IgD-negative memory B cell (primary cell): ENCODE measurements around the gene ENPP6. TPM values are rescaled to one million over a fixed set of nuclear protein-coding genes. Genes with fewer than 3 reads are reported as not detected.

ENCODE experiments used
- H3K27ac Mint-ChIP-seq, 3 donors: one replicate each; pipeline ENCODE4 v1.8.0; 2020 to 2022; ENCODE audit warnings: mild to moderate bottlenecking in 3 of 3, mixed read lengths in 3 of 3, moderate library complexity in 1 of 3
- H3K27me3 Mint-ChIP-seq: one replicate; pipeline ENCODE4 v1.8.0; 2021; ENCODE audit warnings: mixed read lengths
- H3K36me3 Mint-ChIP-seq: one replicate; pipeline ENCODE4 v1.8.0; 2020; ENCODE audit warnings: mild to moderate bottlenecking, mixed read lengths
- H3K4me1 Mint-ChIP-seq, 3 donors: one replicate each; pipeline ENCODE4 v1.8.0; 2020 to 2022; ENCODE audit warnings: mixed read lengths in 3 of 3, mild to moderate bottlenecking in 1 of 3
- H3K4me3 Mint-ChIP-seq, 4 donors: one replicate each; pipeline ENCODE4 v1.8.0; 2020 to 2022; ENCODE audit warnings: mild to moderate bottlenecking in 4 of 4, mixed read lengths in 4 of 4, moderate library complexity in 3 of 4
- H3K9me3 Mint-ChIP-seq, 3 donors: one replicate each; pipeline ENCODE4 v1.8.0; 2020 to 2021; ENCODE audit warnings: mixed read lengths in 3 of 3, mild to moderate bottlenecking in 1 of 3
- polyA plus RNA-seq: library from polyadenylated mRNA; unstranded; fragments of 300-500 nt; fragmentation: Illumina TruSeq; gene quantifications from one replicate; pipeline ENCODE4 v1.2.3, GENCODE V29; 2021

Gene ENPP6
- polyA plus RNA-seq, 1 donor from 2014 or later = not detected

DNA sequence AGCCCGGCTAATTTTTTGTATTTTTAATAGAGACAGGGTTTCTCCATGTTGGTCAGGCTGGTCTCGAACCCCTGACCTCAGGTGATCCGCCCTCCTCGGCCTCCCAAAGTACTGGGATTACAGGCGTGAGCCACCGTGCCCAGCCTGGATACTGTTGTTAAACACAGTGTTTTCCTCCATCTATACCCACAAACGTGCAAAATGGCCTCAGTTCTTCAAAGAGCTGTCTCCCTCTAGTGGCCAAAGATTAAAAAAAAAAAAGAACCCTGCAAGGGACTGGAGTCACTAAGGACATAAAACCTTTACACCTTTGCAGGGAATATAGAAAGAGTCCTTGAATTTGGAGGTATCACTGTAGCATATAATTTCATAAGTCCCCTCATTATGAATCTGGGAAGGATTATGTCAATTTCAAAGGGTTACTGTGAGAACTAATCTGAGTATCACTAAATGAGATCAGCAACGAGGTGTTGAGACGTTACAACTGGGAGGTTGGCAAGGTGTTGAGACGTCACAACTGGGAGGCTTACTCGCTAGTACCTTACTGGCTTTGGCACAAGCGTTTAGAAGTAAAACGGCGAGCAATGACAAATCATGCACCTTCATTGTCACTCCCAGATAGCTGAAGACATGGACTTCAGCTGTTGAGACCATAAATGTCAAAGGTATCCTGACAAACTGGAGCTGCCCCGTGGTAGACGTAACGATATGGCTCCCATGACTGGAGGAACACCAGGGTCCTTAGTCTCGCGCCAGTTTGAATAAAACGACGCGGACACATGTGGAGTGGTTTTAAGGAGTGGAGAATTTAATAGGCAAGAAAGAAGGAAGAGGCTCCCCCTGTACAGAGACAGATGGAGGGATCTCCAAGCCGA lies 33.4 kb upstream of the ENPP6 start:
- H3K27me3 Mint-ChIP-seq = no peaks in the 10 kb centered on the region
- H3K27ac Mint-ChIP-seq = no peak overlapping the region
- peaks cover 0 to 4% (median 3%) of the 10 kb centered on the region in 3 donors for H3K4me1 Mint-ChIP-seq
- peaks cover 0 to 4% (median 0%) of the 10 kb centered on the region in 3 donors for H3K9me3 Mint-ChIP-seq
- no peaks in the 10 kb centered on the region for H3K36me3 Mint-ChIP-seq
- no peak overlapping the region for H3K4me3 Mint-ChIP-seq

DNA sequence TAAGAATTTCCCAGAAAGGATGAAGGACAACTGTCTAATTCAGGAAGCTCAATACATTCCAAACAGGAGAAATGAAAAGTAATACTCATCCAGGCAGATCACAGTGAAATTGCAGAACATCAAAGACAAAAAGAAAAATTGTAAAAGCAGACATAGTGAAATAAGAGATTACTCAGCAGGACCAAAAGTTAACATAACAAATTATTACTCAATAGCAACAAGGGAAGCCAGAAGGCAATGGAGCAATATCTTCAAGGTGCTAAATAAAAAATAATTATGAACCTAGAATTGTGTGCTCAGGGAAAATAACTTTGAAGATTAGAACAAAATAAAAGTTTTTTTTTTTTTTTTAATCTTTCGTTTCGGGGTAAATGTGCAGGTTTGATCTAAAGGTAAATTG lies 30.5 kb upstream of the ENPP6 start:
- Mint-ChIP-seq H3K4me3 (no peak overlapping the region), H3K27me3 (peaks cover 1% of the 10 kb centered on the region), H3K4me1 (peaks cover 0 to 4% (median 3%) of the 10 kb centered on the region in 3 donors), H3K27ac (no peak overlapping the region), H3K36me3 (no peaks in the 10 kb centered on the region), H3K9me3 (no peaks in the 10 kb centered on the region)

DNA sequence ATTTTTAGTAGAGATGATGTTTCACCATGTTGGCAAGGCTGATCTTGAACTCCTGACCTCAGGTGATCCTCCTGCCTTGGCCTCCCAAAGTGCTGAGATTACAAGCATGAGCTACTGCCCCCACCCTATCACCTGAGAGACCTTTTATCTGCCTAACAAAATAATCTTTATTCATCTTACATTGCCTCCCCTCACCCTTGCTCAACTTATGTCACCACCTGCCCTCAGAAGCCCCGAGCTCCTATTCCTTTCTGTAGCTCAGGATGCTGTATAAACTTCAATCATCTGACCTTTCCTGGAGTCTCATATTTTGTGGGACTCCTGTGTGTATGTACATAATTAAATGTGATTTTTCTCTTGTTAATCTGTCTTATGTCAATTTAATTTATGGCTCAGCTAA lies 29.7 kb upstream of the ENPP6 start:
- no peak overlapping the region for H3K27ac Mint-ChIP-seq
- no peaks in the 10 kb centered on the region for H3K9me3 Mint-ChIP-seq
- no peaks in the 10 kb centered on the region for H3K36me3 Mint-ChIP-seq
- H3K4me1 Mint-ChIP-seq = peaks cover 0 to 4% (median 3%) of the 10 kb centered on the region in 3 donors
- peaks cover 4% of the 10 kb centered on the region for H3K27me3 Mint-ChIP-seq
- no peak overlapping the region for H3K4me3 Mint-ChIP-seq

DNA sequence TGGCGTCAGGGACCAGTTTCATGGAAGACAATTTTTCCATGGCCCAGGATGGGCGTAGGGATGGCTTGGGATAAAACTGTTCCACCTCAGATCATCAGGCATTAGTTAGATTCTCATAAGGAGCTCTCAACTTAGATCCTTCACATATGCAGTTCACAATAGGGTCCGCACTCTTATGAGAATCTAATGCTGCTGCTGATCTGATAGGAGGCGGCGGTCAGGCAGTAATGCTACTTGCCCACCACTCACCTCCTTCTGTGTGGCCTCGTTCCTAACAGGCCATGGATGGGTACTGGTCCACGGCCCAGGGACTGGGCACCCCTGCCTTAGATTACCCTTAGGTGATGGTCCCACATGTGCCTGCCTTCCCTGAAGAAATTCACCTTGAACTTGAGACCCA lies 28.8 kb upstream of the ENPP6 start:
- H3K9me3 Mint-ChIP-seq = no peaks in the 10 kb centered on the region
- no peak overlapping the region for H3K27ac Mint-ChIP-seq
- H3K4me3 Mint-ChIP-seq = no peak overlapping the region
- peaks cover 4% of the 10 kb centered on the region for H3K27me3 Mint-ChIP-seq
- peaks cover 0 to 4% (median 3%) of the 10 kb centered on the region in 3 donors for H3K4me1 Mint-ChIP-seq
- H3K36me3 Mint-ChIP-seq = no peaks in the 10 kb centered on the region

DNA sequence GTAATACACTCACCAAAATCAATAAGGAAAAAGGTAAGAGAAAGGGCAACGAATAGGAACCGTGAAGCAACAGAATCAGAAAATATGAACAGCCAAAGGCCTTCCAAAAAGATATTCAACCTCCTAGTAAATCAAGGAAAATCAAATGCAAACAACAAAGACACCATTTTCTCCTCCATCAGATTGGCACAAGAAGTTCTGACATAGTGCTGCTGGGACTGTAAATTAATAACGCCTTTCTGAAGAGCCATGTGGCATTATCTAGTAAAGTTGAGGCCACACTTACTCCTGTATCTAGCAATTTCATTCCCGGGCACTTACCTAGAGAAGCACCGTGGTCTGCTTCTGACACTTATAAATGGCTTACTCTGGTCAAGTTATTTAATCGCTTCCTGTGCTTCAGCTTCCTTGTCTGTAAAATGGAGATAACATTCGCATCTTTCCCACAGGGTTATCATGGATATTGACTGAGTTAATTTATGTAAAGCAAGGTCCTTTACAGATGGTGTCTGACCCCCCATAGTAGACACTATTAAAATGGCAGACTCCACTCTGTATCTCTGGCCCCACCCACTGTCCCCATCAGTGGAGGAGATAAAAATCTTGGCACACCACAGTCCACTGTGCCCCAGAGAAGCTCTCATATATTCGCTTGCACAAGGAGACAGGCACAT lies 20.5 kb upstream of the ENPP6 start:
- H3K4me1 Mint-ChIP-seq = peaks cover 0 to 2% (median 0%) of the 10 kb centered on the region in 3 donors
- no peak overlapping the region for H3K4me3 Mint-ChIP-seq
- H3K27ac Mint-ChIP-seq = no peak overlapping the region
- H3K27me3 Mint-ChIP-seq = peaks cover 3% of the 10 kb centered on the region
- peaks cover 1% of the 10 kb centered on the region for H3K36me3 Mint-ChIP-seq
- no peaks in the 10 kb centered on the region for H3K9me3 Mint-ChIP-seq

DNA sequence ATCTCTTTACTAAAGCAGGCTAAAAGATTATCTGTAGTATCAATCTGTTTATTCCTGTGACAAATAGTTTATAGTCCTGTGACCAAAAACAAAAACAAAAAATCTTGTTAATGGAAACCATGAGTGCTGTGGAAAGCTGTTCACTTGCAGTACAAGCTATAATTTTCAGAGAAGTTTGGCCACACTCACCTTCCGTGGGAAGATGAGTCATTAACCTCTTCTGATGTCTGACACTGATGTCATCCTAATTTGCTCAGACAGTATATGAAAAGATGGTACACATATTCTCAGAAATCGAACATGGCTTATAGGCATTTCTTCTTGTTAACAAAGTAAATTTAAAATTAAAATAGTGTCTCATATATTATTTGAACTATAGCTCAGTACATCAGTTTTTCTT lies 19.9 kb upstream of the ENPP6 start:
- Mint-ChIP-seq H3K9me3 (no peaks in the 10 kb centered on the region), H3K4me3 (no peak overlapping the region), H3K36me3 (peaks cover 1% of the 10 kb centered on the region), H3K27ac (no peak overlapping the region), H3K4me1 (peaks cover 0 to 2% (median 0%) of the 10 kb centered on the region in 3 donors), H3K27me3 (peaks cover 1% of the 10 kb centered on the region)

DNA sequence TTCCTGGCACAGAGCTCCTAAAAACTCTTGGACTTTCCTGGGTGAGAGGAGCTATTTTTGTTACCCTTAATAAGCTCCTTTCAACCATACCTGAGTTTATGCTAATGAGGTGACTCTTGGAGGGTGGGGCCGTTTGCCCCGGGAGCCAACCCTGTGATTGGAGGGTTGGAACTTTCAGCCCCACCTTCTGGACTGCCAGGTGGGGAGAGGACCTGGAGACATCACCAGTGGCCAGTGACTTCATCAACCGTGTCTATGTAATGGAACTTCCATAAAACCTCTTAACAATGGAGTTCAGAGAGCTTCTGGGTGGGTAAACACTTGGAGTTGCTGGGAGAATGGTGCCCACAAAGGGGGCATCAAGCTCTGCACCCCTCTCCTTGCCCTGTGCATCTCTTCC lies 17.9 kb upstream of the ENPP6 start:
- Mint-ChIP-seq H3K27me3 (peaks cover 1% of the 10 kb centered on the region), H3K9me3 (no peaks in the 10 kb centered on the region), H3K36me3 (peaks cover 1% of the 10 kb centered on the region), H3K27ac (no peak overlapping the region), H3K4me1 (peaks cover 0 to 2% (median 0%) of the 10 kb centered on the region in 3 donors), H3K4me3 (no peak overlapping the region)

DNA sequence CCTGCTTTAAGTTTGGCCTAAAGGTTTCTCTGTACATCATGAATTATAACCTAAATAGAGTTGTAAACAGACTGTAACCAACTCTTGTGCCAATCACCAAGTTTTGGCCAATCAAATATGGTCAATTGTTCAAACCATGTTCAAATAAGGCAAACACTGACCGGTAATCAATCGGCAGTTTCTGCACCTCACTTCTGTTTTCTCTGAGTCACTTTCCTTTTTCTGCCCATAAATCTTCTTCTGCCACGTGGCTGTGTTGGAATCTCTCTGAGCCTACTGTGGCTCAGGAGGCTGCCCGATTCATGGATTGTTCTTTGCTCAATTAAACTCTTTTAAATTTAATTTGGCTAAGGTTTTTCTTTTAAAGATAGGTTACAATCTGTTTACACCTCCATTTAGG lies 16.5 kb upstream of the ENPP6 start:
- peaks cover 1% of the 10 kb centered on the region for H3K36me3 Mint-ChIP-seq
- no peak overlapping the region for H3K27ac Mint-ChIP-seq
- H3K4me3 Mint-ChIP-seq = no peak overlapping the region
- H3K4me1 Mint-ChIP-seq = peaks cover 2 to 3% (median 2%) of the 10 kb centered on the region in 3 donors
- H3K9me3 Mint-ChIP-seq = no peaks in the 10 kb centered on the region
- H3K27me3 Mint-ChIP-seq = peaks cover 11% of the 10 kb centered on the region

DNA sequence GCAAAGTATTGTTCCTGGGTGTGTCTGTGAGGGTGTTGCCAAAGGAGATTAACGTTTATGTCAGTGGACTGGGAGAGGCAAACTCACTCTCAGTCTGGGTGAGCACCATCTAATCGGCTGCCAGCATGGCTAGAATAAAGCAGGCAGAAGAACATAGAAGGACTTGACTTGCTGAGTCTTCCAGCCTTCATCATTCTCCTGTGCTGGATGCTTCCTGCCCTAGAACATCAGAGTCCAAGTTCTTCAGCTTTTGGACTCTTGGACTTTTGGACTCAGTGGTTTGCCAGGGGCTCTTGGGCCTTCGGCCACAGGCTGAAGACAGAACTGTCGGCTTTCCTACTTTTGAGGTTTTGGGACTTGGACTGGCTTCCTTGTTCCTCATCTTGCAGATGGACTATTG lies 15.3 kb upstream of the ENPP6 start:
- Mint-ChIP-seq H3K4me3 (no peak overlapping the region), H3K4me1 (peaks cover 2 to 3% (median 2%) of the 10 kb centered on the region in 3 donors), H3K36me3 (peaks cover 4% of the 10 kb centered on the region), H3K9me3 (peaks cover 0 to 2% (median 0%) of the 10 kb centered on the region in 3 donors), H3K27ac (no peak overlapping the region), H3K27me3 (peaks cover 20% of the 10 kb centered on the region)

DNA sequence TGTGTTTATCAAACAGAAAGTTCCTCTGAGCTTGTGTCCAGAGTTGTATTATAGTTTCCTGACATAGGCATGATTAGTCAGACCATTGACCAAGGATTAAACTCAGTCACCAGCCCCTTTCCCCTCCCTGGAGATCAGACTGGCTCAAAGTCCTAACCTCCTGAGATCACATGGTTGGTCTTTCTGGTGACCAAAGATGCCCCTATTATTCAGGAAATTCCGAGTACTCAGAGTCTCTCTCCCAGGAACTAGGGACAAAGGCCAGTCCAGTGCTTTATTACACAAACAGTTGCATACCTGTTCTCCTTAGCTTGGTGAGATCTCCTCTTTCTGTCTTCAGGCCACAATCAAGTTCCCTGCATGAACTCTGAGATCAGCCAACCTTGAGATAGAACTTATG lies 14.5 kb upstream of the ENPP6 start:
- Mint-ChIP-seq H3K27me3 (peaks cover 25% of the 10 kb centered on the region), H3K9me3 (peaks cover 0 to 2% (median 0%) of the 10 kb centered on the region in 3 donors), H3K36me3 (peaks cover 4% of the 10 kb centered on the region), H3K27ac (no peak overlapping the region), H3K4me3 (no peak overlapping the region), H3K4me1 (peaks cover 0 to 3% (median 2%) of the 10 kb centered on the region in 3 donors)

DNA sequence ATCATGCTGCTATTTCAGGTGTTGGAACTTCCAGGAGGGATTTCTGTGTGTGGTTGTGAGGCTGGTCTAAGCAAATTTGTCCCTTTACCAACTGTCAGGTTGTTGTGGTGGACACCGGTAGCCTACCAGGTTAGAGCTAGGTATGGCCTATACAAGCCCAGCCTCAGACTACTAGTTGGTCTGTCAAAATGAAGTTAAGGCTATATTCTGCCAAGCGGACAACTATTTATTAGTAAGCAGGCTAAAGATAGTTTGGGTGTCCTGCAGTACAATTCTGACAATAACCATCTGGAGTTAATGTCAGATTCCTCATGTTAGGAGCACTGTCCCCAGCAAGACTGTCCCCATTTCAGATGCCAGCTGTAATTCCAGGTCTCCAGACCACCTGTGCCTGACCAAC lies 13.9 kb upstream of the ENPP6 start:
- Mint-ChIP-seq H3K27me3 (peaks cover 29% of the 10 kb centered on the region), H3K36me3 (peaks cover 4% of the 10 kb centered on the region), H3K4me3 (no peak overlapping the region), H3K27ac (no peak overlapping the region), H3K4me1 (peaks cover 0 to 3% (median 2%) of the 10 kb centered on the region in 3 donors), H3K9me3 (peaks cover 0 to 2% (median 0%) of the 10 kb centered on the region in 3 donors)

DNA sequence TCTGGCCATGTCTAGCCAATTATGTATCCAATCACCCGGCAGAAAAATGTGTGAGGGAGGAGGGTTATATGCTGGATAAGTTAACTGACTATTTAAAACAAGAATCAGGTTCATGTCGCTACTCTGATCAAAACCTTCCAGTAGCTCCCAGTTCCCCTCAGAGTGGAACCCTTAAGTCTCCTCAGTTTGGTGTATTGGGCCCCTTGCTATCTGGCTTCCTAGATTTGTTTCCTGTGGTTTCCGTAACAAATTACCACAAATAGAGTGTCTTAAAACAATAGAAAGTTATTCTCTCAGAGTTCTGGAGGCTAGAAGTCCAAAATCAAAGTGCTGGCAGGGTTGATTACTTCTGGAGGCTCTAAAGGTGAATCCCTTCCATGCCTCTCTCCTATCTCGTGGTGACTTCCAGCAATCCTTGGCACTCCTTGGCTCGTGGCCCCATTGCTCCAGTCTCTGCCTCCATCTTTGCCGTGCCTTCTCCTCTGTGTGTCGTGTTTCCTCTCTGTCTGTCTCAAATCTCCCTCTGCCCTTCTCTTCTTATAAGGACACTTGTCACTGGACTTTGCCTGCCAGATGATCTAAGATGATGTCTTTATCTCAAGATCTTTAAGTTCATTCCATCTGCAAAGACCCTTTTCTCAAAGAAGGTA lies 10.5 kb upstream of the ENPP6 start:
- H3K27me3 Mint-ChIP-seq = peaks cover 34% of the 10 kb centered on the region
- H3K9me3 Mint-ChIP-seq = peaks cover 2 to 12% (median 5%) of the 10 kb centered on the region in 3 donors
- H3K36me3 Mint-ChIP-seq = peaks cover 8% of the 10 kb centered on the region
- H3K4me1 Mint-ChIP-seq = peaks cover 0 to 3% (median 2%) of the 10 kb centered on the region in 3 donors
- H3K27ac Mint-ChIP-seq = no peak overlapping the region
- no peak overlapping the region for H3K4me3 Mint-ChIP-seq

DNA sequence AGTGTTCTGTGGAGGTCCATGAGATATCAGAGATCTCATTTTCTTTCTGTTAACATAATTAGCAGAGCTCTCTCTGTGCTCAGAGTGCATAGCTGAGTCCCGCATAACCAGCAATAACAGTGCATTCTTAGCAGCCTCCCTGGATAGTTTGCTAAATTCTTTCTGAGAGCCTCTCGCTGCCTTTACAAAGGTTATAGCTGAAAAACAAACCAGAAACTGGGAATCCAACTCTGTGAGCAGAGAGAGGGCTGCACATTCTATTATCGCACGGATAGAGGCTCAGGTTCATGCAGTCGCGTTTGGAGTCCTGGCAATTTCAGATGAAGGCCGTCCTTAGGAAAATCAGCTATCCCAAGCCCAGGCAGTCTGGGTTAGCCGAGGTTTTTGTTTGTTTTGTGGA lies 1.2 kb downstream of the ENPP6 start:
- no peak overlapping the region for H3K4me3 Mint-ChIP-seq
- H3K36me3 Mint-ChIP-seq = peaks cover 2% of the 10 kb centered on the region
- H3K4me1 Mint-ChIP-seq = no peaks in the 10 kb centered on the region
- peaks cover 6% of the 10 kb centered on the region for H3K27me3 Mint-ChIP-seq
- no peaks in the 10 kb centered on the region for H3K9me3 Mint-ChIP-seq
- no peak overlapping the region for H3K27ac Mint-ChIP-seq

DNA sequence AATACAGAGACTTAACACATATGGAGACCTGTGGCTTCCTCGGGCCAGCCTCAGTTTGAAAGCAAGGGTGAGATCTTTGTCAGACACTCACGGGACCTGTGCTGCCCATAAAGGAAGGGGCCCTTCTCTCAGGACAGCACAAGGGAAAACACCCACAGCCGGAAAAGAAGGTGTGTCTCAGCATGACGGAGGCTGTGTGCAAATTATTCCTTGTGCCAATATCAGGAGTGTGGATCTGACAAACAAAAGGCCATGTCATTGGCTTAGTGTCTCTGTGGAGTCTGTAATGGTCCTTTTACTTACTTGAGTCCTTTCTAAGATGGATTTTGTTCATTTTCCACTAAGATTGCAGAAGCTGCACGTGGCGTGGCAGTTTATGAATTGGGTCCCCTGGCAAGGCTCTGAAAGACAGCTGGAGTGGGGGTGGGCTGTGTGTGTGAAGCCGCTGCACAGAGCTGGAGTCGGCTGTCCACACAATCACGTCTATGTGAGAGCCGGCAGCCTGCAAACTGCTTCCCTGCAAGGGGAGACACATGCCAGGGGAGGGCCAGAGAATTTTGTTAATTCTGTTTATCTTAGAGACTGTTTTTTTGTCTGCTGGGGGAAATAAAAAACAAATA lies 1.9 kb downstream of the ENPP6 start:
- Mint-ChIP-seq H3K9me3 (no peaks in the 10 kb centered on the region), H3K4me1 (no peaks in the 10 kb centered on the region), H3K27ac (no peak overlapping the region), H3K4me3 (no peak overlapping the region), H3K36me3 (no peaks in the 10 kb centered on the region), H3K27me3 (peaks cover 6% of the 10 kb centered on the region)

DNA sequence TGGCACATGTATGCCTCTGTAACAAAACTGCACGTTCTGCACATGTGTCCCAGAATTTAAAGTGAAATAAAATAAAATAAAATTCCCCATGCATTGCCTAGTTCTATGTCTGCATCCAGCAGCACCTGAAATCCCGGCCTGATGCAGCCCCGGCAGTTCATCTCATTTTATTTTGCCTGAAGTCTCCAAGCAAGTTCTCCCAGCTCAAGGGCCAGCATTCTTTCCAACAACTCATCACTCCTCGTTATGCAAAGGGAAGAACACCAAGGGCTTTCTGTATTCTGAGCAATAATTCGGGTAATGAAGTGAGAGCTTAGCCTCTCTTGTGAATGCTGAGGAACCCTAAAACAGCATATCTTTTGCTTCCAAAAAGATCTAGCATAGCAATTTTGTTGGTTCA lies 2.7 kb downstream of the ENPP6 start:
- H3K27ac Mint-ChIP-seq = no peak overlapping the region
- no peak overlapping the region for H3K4me3 Mint-ChIP-seq
- no peaks in the 10 kb centered on the region for H3K4me1 Mint-ChIP-seq
- H3K36me3 Mint-ChIP-seq = no peaks in the 10 kb centered on the region
- peaks cover 6% of the 10 kb centered on the region for H3K27me3 Mint-ChIP-seq
- H3K9me3 Mint-ChIP-seq = no peaks in the 10 kb centered on the region
